ENCODE data around the gene SUSD4.

DNA sequence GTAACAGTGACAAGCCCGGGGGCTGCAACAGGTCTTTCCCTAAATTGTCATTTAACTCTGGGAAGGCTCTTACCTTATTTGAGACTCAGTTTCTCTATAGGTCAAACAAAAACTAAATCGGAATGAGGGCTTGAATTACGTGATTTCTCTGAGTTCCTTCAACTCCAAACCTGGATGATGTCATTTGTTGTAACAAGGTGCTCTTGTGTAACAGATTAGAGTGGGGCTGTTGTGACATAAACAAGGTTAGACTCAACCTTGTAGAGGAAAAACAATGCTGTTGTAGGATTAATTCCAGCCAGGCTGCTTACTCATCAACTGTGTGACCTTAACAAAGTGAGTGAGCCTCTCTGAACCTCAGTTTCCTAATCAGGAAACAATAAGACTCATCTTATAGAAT is 74.4 kb downstream of the SUSD4 start:
- TF ChIP-seq CTCF (IDR thresholded peaks at IDR 0.05) = no peak
- no peak for TF ChIP-seq EZH2 (IDR thresholded peaks at IDR 0.05)
- no peak for TF ChIP-seq EZH2phosphoT487 (IDR thresholded peaks at IDR 0.05)
